Progenitor cell of endocrine pancreas (in vitro differentiated cells): Measurements from ENCODE around the gene TECRL. TPM values are rescaled to one million over a fixed set of nuclear protein-coding genes. Genes with fewer than 3 reads are reported as not detected.

Experiments
- DNase-seq: peaks from one replicate; pipeline ENCODE4 v3.0.0; 2021; ENCODE audit warnings: low spot score; ENCODE audit not compliant: unreplicated experiment
- H3K27ac Mint-ChIP-seq: 2 replicates; pipeline ENCODE4 v1.8.0; 2021; ENCODE audit warnings: mild to moderate bottlenecking, moderate library complexity, mixed read lengths
- H3K27me3 Mint-ChIP-seq: 2 replicates; pipeline ENCODE4 v1.8.0; 2021; ENCODE audit warnings: mixed read lengths
- H3K36me3 Mint-ChIP-seq: 2 replicates; pipeline ENCODE4 v1.8.0; 2022; ENCODE audit warnings: mixed read lengths; ENCODE audit not compliant: insufficient read depth
- H3K4me1 Mint-ChIP-seq: 2 replicates; pipeline ENCODE4 v1.8.0; 2021; ENCODE audit warnings: low read depth, mixed read lengths
- H3K4me3 Mint-ChIP-seq: 2 replicates; pipeline ENCODE4 v1.8.0; 2021; ENCODE audit warnings: low read depth, mild to moderate bottlenecking, moderate library complexity, mixed read lengths
- H3K9me3 Mint-ChIP-seq: 2 replicates; pipeline ENCODE4 v1.8.0; 2021; ENCODE audit warnings: low read depth, mixed read lengths
- CTCF ChIP-seq: fragments of 200-600 bp; sonication (generic); IDR thresholded peaks from one replicate; pipeline ENCODE4 v1.5.0; 2021; ENCODE audit warnings: antibody characterized with exemption, mild to moderate bottlenecking; ENCODE audit not compliant: unreplicated experiment
- total RNA-seq: library from RNA; stranded (reverse); gene quantifications from 2 replicates; pipeline ENCODE4 v1.2.1, GENCODE V29; 2021

Gene TECRL
- total RNA-seq, 1 donor from 2014 or later = not detected

- TF ChIP-seq CTCF = no peak
- H3K9me3 Mint-ChIP-seq = no peaks in the 10 kb centered on the region
- H3K4me3 Mint-ChIP-seq = no peak overlapping the region
- no peak overlapping the region for H3K27ac Mint-ChIP-seq
- DNase-seq = no peak
- H3K4me1 Mint-ChIP-seq = peaks cover 10% of the 10 kb centered on the region
- H3K36me3 Mint-ChIP-seq = no peaks in the 10 kb centered on the region
- no peaks in the 10 kb centered on the region for H3K27me3 Mint-ChIP-seq
Measured at GRCh38 chr4:64330143-64330542, 79.1 kb downstream of the TECRL start.

- Mint-ChIP-seq H3K4me1 (peaks cover 7% of the 10 kb centered on the region), H3K27me3 (no peaks in the 10 kb centered on the region), H3K36me3 (no peaks in the 10 kb centered on the region), H3K27ac (no peak overlapping the region), H3K4me3 (no peak overlapping the region), H3K9me3 (peaks cover 3% of the 10 kb centered on the region)
- no peak for TF ChIP-seq CTCF
- DNase-seq = no peak
Measured at GRCh38 chr4:64327237-64327636, 82.0 kb downstream of the TECRL start.

GRCh38 chr4:64326507-64326906 is 82.7 kb downstream of the TECRL start:
- no peak for TF ChIP-seq CTCF
- Mint-ChIP-seq H3K27ac (no peak overlapping the region), H3K4me3 (no peak overlapping the region), H3K27me3 (no peaks in the 10 kb centered on the region), H3K36me3 (no peaks in the 10 kb centered on the region), H3K4me1 (peaks cover 7% of the 10 kb centered on the region), H3K9me3 (peaks cover 3% of the 10 kb centered on the region)
- no peak for DNase-seq

DNA sequence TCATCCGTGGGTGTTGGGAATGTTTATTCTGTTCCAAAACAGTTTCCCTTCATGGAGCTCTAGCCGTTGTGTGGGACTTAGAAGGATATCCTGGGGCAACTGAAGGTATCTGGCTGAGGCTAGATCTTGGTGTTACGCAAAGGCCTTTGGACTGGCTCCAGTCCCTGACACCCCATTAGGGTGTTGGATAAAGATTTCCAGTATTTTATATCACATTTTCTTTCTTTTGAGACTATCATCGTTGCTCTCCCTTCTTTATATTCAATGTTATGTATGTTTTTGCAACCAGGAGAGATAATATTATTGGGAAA is 103.0 kb downstream of the TECRL start:
- no peak overlapping the region for H3K4me3 Mint-ChIP-seq
- no peaks in the 10 kb centered on the region for H3K27me3 Mint-ChIP-seq
- H3K4me1 Mint-ChIP-seq = no peaks in the 10 kb centered on the region
- no peak overlapping the region for H3K27ac Mint-ChIP-seq
- TF ChIP-seq CTCF = no peak
- peaks cover 10% of the 10 kb centered on the region for H3K9me3 Mint-ChIP-seq
- H3K36me3 Mint-ChIP-seq = no peaks in the 10 kb centered on the region
- no peak for DNase-seq

- Mint-ChIP-seq H3K4me1 (no peaks in the 10 kb centered on the region), H3K27ac (no peak overlapping the region), H3K9me3 (peaks cover 10% of the 10 kb centered on the region), H3K4me3 (no peak overlapping the region), H3K27me3 (no peaks in the 10 kb centered on the region), H3K36me3 (no peaks in the 10 kb centered on the region)
- DNase-seq = no peak
- TF ChIP-seq CTCF = no peak
Measured at GRCh38 chr4:64305565-64306254, 103.5 kb downstream of the TECRL start.
